CD4-positive, alpha-beta T cell (primary cell): Measurements from ENCODE around the gene MYO1B. TPM values are rescaled to one million over a fixed set of nuclear protein-coding genes. Genes with fewer than 3 reads are reported as not detected.

ENCODE experiments used
- ATAC-seq: fragments of 200-7000 bp; cut with Tn5 transposase; one replicate; pipeline ENCODE4 v1.10.0; 2022; ENCODE audit warnings: mild to moderate bottlenecking; ENCODE audit not compliant: poor library complexity
- CTCF ChIA-PET: fragments of 350-600 bp; sonication (Branson Sonifier 250); formaldehyde crosslinking; loops from one replicate; lab custom pipeline; 2021; ENCODE audit warnings: antibody characterized with exemption, inconsistent platforms; lab: Charles Lee
- POLR2A ChIA-PET: fragments of 350-600 bp; sonication (Branson Sonifier 250); formaldehyde crosslinking; loops from one replicate; lab custom pipeline; 2021; ENCODE audit warnings: antibody characterized with exemption, inconsistent platforms; lab: Charles Lee
- DNase-seq, 14 experiments: peaks; one replicate each; pipeline ENCODE4 v3.0.0-alpha.2; 2013 to 2020; ENCODE audit warnings: mixed read lengths in 2 of 14
- H3K27ac ChIP-seq, 2 donors: one replicate each; pipeline versions ENCODE4 v1.5.1 to v1.7.0; 2013; ENCODE audit warnings: low read length in 2 of 2, low read depth in 1 of 2, mild to moderate bottlenecking in 1 of 2
- H3K27me3 ChIP-seq, 2 experiments: 1 replicate in 1 of 2; 2 replicates in 1 of 2; pipeline versions ENCODE4 v1.6.1 to v1.7.0; 2013; ENCODE audit warnings: low read length in 2 of 2, control low read depth in 1 of 2, mild to moderate bottlenecking in 1 of 2, moderate library complexity in 1 of 2; ENCODE audit not compliant: insufficient read depth in 2 of 2, control insufficient read depth in 1 of 2
- H3K36me3 ChIP-seq: one replicate; pipeline ENCODE4 v1.6.1; 2013; ENCODE audit warnings: low read length, control low read depth; ENCODE audit not compliant: insufficient read depth
- H3K4me1 ChIP-seq: one replicate; pipeline ENCODE4 v1.6.1; 2013; ENCODE audit warnings: low read length, control low read depth; ENCODE audit not compliant: insufficient read depth
- H3K4me3 ChIP-seq: one replicate; pipeline ENCODE4 v1.5.1; 2013; ENCODE audit warnings: mild to moderate bottlenecking, low read length, moderate library complexity
- H3K9me3 ChIP-seq, 2 experiments: 1 replicate in 1 of 2; 2 replicates in 1 of 2; pipeline versions ENCODE4 v1.6.1 to v1.7.0; 2013; ENCODE audit warnings: low read length in 2 of 2, mild to moderate bottlenecking in 2 of 2, control low read depth in 1 of 2, moderate library complexity in 1 of 2; ENCODE audit not compliant: control insufficient read depth in 1 of 2, insufficient read depth in 1 of 2
- H3K27ac Mint-ChIP-seq: one replicate; pipeline ENCODE4 v1.8.0; 2020; ENCODE audit warnings: mixed read lengths
- H3K27me3 Mint-ChIP-seq: one replicate; pipeline ENCODE4 v1.8.0; 2021; ENCODE audit warnings: mixed read lengths
- H3K36me3 Mint-ChIP-seq: one replicate; pipeline ENCODE4 v1.8.0; 2021; ENCODE audit warnings: low read depth, mixed read lengths
- H3K4me1 Mint-ChIP-seq: one replicate; pipeline ENCODE4 v1.8.0; 2021; ENCODE audit warnings: low read depth, mixed read lengths
- H3K4me3 Mint-ChIP-seq: one replicate; pipeline ENCODE4 v1.8.0; 2020; ENCODE audit warnings: mild to moderate bottlenecking, mixed read lengths
- H3K9me3 Mint-ChIP-seq: one replicate; pipeline ENCODE4 v1.8.0; 2020; ENCODE audit warnings: mixed read lengths
- intact Hi-C, 2 experiments: fragments of 100-400 bp; cut with DNase I in 1 of 2; cut with micrococcal nuclease in 1 of 2; formaldehyde crosslinking; loops; one replicate each; pipeline versions ENCODE4 v1.15.1 to v1.9.0; 2023 to 2025; cut with DNase I, micrococcal nuclease
- total RNA-seq, 174 experiments: library from RNA in 2 of 174; stranded (reverse) in 2 of 174; gene quantifications; one replicate each; pipeline ENCODE4 v1.2.3 and lab custom pipeline; 2021 to 2026
- TF ChIP-seq, protein P1 (sequence below): fragments of 200-600 bp; IDR thresholded peaks from one replicate; pipeline ENCODE4 v1.8.0; 2022; ENCODE audit warnings: antibody characterized with exemption, mild to moderate bottlenecking

Gene MYO1B
- total RNA-seq, 2 experiments from 2014 or later = 0.98 to 1.3 TPM

DNA sequence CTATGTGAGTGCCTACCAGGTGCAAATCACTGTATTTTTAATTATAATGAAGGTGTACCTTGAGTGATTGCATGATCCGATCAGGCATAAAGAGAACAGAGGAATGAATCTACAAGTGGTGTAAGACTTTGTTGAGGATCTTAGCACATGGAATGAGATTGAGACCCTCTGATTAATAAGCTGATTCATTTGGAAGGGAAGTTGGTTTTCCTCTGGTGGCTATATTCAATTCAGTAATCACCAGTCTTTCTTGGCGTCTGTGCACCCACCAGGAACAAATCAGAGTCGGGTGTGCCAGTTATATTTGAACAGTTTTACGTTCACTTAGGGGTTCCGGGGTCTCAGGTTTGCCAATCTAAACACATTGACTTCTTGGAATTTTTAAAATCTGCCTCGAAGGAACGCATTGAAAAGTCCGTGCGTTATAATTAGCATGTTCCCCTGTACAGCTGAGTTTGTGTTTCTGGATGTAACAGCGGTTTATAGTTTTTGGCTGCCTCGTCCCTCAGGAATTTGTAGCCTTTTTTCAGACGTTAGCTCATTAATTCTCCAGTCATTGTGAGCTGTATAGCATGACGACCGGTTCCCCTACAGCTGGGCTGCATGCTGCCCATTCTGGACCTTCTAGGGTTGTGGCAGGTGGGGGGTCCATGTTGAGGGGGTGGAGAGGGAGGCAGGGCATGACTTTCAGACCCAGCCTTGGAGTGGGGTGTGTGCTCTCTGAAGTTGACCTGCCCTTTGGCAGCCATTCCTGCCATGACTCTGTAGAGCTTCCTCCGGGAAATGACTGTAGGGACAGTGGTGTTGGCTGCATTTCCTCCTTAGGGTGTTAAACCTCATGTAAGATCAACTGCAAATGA lies 20.3 kb downstream of the MYO1B start:
- Mint-ChIP-seq H3K4me1 (no peaks in the 10 kb centered on the region), H3K36me3 (no peaks in the 10 kb centered on the region), H3K27ac (no peak overlapping the region), H3K27me3 (no peaks in the 10 kb centered on the region), H3K4me3 (no peak overlapping the region), H3K9me3 (no peaks in the 10 kb centered on the region)
- DNase-seq = no peak
- CTCF ChIA-PET = no interaction called here
- POLR2A ChIA-PET = no interaction called here
- intact Hi-C loops = no loop called here
- H3K27ac ChIP-seq = no peak overlapping the region
- H3K27me3 ChIP-seq = no peaks in the 10 kb centered on the region
- no peaks in the 10 kb centered on the region for H3K4me1 ChIP-seq
- no peak for ATAC-seq
- TF ChIP-seq, protein P1, sequence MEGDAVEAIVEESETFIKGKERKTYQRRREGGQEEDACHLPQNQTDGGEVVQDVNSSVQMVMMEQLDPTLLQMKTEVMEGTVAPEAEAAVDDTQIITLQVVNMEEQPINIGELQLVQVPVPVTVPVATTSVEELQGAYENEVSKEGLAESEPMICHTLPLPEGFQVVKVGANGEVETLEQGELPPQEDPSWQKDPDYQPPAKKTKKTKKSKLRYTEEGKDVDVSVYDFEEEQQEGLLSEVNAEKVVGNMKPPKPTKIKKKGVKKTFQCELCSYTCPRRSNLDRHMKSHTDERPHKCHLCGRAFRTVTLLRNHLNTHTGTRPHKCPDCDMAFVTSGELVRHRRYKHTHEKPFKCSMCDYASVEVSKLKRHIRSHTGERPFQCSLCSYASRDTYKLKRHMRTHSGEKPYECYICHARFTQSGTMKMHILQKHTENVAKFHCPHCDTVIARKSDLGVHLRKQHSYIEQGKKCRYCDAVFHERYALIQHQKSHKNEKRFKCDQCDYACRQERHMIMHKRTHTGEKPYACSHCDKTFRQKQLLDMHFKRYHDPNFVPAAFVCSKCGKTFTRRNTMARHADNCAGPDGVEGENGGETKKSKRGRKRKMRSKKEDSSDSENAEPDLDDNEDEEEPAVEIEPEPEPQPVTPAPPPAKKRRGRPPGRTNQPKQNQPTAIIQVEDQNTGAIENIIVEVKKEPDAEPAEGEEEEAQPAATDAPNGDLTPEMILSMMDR = no peak
- no peak overlapping the region for H3K4me3 ChIP-seq
- no peaks in the 10 kb centered on the region for H3K36me3 ChIP-seq
- no peaks in the 10 kb centered on the region for H3K9me3 ChIP-seq

DNA sequence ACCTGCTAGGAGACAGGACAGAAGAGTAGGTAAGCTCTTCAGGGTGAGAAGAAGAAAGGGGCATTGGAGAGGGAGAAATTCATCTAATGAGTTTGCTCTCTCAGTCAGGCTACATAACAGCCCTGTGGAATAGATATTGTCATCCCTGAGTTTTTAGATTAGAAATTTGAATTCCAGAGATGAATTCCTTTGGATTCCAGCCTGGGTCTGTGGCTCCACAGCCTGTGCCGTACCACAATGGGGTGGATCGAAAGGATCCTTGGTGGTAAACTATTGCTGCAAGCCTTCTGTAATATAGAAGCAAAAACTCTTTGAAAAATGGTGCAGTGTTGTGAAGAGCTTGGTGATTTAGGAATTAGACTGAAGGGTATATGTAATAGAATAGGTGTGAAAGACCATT lies 21.0 kb downstream of the MYO1B start:
- H3K9me3 ChIP-seq = no peaks in the 10 kb centered on the region
- Mint-ChIP-seq H3K27me3 (no peaks in the 10 kb centered on the region), H3K4me3 (no peak overlapping the region), H3K36me3 (no peaks in the 10 kb centered on the region), H3K9me3 (no peaks in the 10 kb centered on the region), H3K27ac (no peak overlapping the region), H3K4me1 (no peaks in the 10 kb centered on the region)
- POLR2A ChIA-PET = no interaction called here
- no peaks in the 10 kb centered on the region for H3K27me3 ChIP-seq
- no peaks in the 10 kb centered on the region for H3K36me3 ChIP-seq
- H3K4me3 ChIP-seq = no peak overlapping the region
- CTCF ChIA-PET = no interaction called here
- TF ChIP-seq, protein P1 = no peak
- H3K4me1 ChIP-seq = no peaks in the 10 kb centered on the region
- no peak overlapping the region for H3K27ac ChIP-seq
- intact Hi-C loops = no loop called here
- ATAC-seq = no peak
- no peak for DNase-seq

DNA sequence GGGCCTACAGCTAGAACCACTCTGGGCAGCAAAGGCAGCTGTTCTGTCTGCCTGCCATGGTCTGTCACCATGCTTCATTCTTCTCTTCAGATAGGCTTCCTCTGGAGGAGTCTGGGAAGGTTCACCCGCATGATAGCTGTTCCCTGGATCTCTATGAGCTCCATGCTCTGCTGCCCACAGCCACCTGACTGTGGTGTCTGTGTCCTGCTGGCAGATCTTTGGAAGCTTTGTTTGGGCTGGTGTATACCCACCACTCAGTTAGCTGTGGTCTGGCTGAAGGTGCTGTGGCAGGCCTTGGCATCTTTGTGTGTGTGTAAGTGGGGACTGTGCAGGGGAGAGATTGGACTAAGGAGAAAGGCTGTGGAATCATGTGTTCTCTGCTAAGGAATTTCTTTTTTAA lies 23.4 kb downstream of the MYO1B start:
- TF ChIP-seq, protein P1 = no peak
- CTCF ChIA-PET = no interaction called here
- Histone ChIP-seq H3K4me3 (no peak overlapping the region), H3K27ac (no peak overlapping the region), H3K9me3 (no peaks in the 10 kb centered on the region), H3K36me3 (no peaks in the 10 kb centered on the region), H3K27me3 (no peaks in the 10 kb centered on the region), H3K4me1 (no peaks in the 10 kb centered on the region)
- ATAC-seq (no peak), DNase-seq (no peak)
- intact Hi-C loops = no loop called here
- POLR2A ChIA-PET = no interaction called here
- Mint-ChIP-seq H3K27ac (no peak overlapping the region), H3K4me1 (no peaks in the 10 kb centered on the region), H3K9me3 (no peaks in the 10 kb centered on the region), H3K36me3 (no peaks in the 10 kb centered on the region), H3K4me3 (no peak overlapping the region), H3K27me3 (peaks cover 4% of the 10 kb centered on the region)
